ENCODE data around the gene UPB1.

GRCh38 chr22:24489011-24489410, 6.1 kb upstream of the UPB1 start:
- TF ChIP-seq, protein P1, sequence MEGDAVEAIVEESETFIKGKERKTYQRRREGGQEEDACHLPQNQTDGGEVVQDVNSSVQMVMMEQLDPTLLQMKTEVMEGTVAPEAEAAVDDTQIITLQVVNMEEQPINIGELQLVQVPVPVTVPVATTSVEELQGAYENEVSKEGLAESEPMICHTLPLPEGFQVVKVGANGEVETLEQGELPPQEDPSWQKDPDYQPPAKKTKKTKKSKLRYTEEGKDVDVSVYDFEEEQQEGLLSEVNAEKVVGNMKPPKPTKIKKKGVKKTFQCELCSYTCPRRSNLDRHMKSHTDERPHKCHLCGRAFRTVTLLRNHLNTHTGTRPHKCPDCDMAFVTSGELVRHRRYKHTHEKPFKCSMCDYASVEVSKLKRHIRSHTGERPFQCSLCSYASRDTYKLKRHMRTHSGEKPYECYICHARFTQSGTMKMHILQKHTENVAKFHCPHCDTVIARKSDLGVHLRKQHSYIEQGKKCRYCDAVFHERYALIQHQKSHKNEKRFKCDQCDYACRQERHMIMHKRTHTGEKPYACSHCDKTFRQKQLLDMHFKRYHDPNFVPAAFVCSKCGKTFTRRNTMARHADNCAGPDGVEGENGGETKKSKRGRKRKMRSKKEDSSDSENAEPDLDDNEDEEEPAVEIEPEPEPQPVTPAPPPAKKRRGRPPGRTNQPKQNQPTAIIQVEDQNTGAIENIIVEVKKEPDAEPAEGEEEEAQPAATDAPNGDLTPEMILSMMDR (conservative IDR thresholded peaks at IDR 0.05; ENCODE audit: low read length) = no peak
- no peak for TF ChIP-seq EZH2phosphoT487 (IDR thresholded peaks at IDR 0.05; ENCODE audit: borderline replicate concordance)
